ENCODE measurements around the gene CDKN1A. TPM values are rescaled to one million over a fixed set of nuclear protein-coding genes. Genes with fewer than 3 reads are reported as not detected.

CDKN1A gene
- total RNA-seq, 1 donor from 2014 or later, result 151 TPM

DNA sequence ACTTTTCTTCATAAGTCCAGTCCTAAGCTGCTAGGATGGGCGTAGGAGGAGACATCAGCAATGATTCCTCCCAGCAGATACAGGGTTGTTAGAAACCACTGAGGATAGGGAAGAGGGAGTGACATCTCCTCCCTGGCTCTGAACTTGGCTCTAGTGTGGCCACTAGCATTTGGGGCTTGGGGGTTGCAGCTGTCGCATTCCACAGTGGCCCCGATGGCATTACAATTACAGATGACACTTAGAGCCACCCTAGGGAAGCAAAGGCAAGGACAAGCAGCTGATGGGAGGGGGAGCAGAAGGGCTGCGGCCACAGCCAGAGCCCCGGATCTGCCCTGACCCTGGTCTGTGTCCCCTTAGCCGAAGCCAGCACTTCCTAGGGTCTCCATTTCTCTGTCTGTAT, 9.5 kb upstream of the CDKN1A start:
- ATAC-seq (no peak), DNase-seq (no peak)
- Histone ChIP-seq H3K27me3 (no peaks in the 10 kb centered on the region), H3K4me3 (no peak overlapping the region), H3K36me3 (no peaks in the 10 kb centered on the region), H3K4me1 (peaks cover 16% of the 10 kb centered on the region), H3K27ac (no peak overlapping the region), H3K9me3 (no peaks in the 10 kb centered on the region)
- TF ChIP-seq CTCF (IDR thresholded peaks at IDR 0.05), result no peak
- intact Hi-C loops (cut with DNase I), result no loop called here

GRCh38 chr6:36670271-36670670, 8.2 kb upstream of the CDKN1A start:
- Histone ChIP-seq H3K9me3 (no peaks in the 10 kb centered on the region), H3K4me1 (peaks cover 16% of the 10 kb centered on the region), H3K36me3 (no peaks in the 10 kb centered on the region), H3K27ac (no peak overlapping the region), H3K27me3 (no peaks in the 10 kb centered on the region), H3K4me3 (no peak overlapping the region)
- ATAC-seq (no peak), DNase-seq (no peak)
- intact Hi-C loops (cut with DNase I), result no loop called here
- no peak for TF ChIP-seq CTCF (IDR thresholded peaks at IDR 0.05)

- DNase-seq (no peak), ATAC-seq (no peak)
- TF ChIP-seq CTCF (IDR thresholded peaks at IDR 0.05), result no peak
- Histone ChIP-seq H3K4me1 (peaks cover 21% of the 10 kb centered on the region), H3K9me3 (no peaks in the 10 kb centered on the region), H3K36me3 (no peaks in the 10 kb centered on the region), H3K27me3 (no peaks in the 10 kb centered on the region), H3K4me3 (no peak overlapping the region), H3K27ac (no peak overlapping the region)
- intact Hi-C loops (cut with DNase I), result no loop called here
Measured at GRCh38 chr6:36671687-36672375, 6.7 kb upstream of the CDKN1A start.

- no peak overlapping the region for H3K4me3 ChIP-seq
- H3K27me3 ChIP-seq, result no peaks in the 10 kb centered on the region
- no peak overlapping the region for H3K27ac ChIP-seq
- H3K9me3 ChIP-seq, result no peaks in the 10 kb centered on the region
- intact Hi-C loops (cut with DNase I), result no loop called here
- no peak for DNase-seq
- ATAC-seq, result no peak
- peaks cover 25% of the 10 kb centered on the region for H3K4me1 ChIP-seq
- no peak for TF ChIP-seq CTCF (IDR thresholded peaks at IDR 0.05)
- H3K36me3 ChIP-seq, result no peaks in the 10 kb centered on the region
Measured at GRCh38 chr6:36673882-36674281, 4.6 kb upstream of the CDKN1A start.

- H3K27me3 ChIP-seq, result no peaks in the 10 kb centered on the region
- H3K36me3 ChIP-seq, result no peaks in the 10 kb centered on the region
- no peak overlapping the region for H3K27ac ChIP-seq
- no peaks in the 10 kb centered on the region for H3K9me3 ChIP-seq
- peaks cover 25% of the 10 kb centered on the region for H3K4me1 ChIP-seq
- DNase-seq (no peak), ATAC-seq (no peak)
- no peak overlapping the region for H3K4me3 ChIP-seq
- intact Hi-C loops (cut with DNase I), result no loop called here
- no peak for TF ChIP-seq CTCF (IDR thresholded peaks at IDR 0.05)
Measured at GRCh38 chr6:36674942-36675341, 3.6 kb upstream of the CDKN1A start.
